IPS DF 4.7 (cell line): ENCODE results near the gene C1orf105.
"Not testable (repeated sequence)": the region's sequence is repeated elsewhere in the genome, so short reads cannot be mapped to it uniquely, and the experiment has no call there.

Experiments used
- DNase-seq: peaks from one replicate; pipeline ENCODE4 v3.0.0-alpha.2; 2013; ENCODE audit warnings: low spot score; ENCODE audit errors: extremely low read depth

Gene C1orf105, protein sequence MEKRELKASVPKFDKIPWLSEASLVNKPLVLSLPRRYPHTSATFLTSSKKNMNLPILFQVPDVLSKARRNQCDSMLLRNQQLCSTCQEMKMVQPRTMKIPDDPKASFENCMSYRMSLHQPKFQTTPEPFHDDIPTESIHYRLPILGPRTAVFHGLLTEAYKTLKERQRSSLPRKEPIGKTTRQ

DNA sequence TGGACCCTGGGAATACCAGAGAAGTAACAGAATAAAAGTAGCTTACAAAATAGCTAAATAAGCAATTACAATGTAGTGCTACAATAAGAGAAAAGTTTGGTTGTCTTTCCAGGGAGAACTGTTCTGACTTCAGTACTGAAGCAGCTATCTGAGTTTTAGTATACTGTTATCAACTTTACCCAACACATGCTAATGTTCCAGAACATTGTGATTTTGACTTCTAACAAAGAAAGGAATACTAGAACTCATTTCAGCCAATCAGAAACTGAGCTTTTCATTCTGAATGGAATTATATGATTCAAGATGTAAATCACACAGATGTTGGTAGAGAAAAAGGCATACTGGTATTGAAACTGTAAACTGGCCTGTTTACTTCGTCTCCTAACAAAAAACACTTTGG, at the start of gene C1orf105:
Gene C1orf105 (plus strand): TSS at position 301 of the 400 bp plus-strand sequence. CDS start 201 bp downstream, outside the sequence.
- no peak for DNase-seq

- not testable (repeated sequence) for DNase-seq
These were observed 48.8 kb upstream of the C1orf105 start for GRCh38 chr1:172371646-172372045.

GRCh38 chr1:172373864-172374263, 46.6 kb upstream of the C1orf105 start:
- DNase-seq = no peak

- DNase-seq = no peak
These were observed 45.3 kb upstream of the C1orf105 start for GRCh38 chr1:172375211-172375631.

DNA sequence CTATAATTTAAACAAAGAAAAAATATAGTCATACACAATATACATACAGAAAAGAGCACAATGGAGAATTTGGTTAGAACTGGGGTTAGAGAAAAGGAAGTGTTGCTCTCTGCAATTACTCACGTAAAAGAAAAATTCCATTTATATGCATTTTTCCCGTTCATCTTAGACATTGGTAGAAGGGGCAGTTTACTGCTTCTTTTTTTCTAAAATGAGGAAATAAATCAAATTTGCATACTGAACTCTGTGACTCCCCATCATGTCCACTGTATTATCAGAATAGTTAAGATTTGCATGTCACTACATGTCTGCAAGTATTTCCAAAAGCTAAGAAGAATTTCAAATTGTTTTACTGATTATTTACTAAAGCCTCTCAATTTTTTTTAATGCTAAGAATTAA, 44.1 kb upstream of the C1orf105 start:
- no peak for DNase-seq

GRCh38 chr1:172377565-172377964, 42.9 kb upstream of the C1orf105 start:
- DNase-seq = no peak

- DNase-seq = no peak
These were observed 42.2 kb upstream of the C1orf105 start for GRCh38 chr1:172378109-172378760.

GRCh38 chr1:172380441-172381244, 39.8 kb upstream of the C1orf105 start:
- no peak for DNase-seq

GRCh38 chr1:172381946-172382345, 38.5 kb upstream of the C1orf105 start:
- DNase-seq = no peak

GRCh38 chr1:172382406-172382805, 38.1 kb upstream of the C1orf105 start:
- no peak for DNase-seq

DNA sequence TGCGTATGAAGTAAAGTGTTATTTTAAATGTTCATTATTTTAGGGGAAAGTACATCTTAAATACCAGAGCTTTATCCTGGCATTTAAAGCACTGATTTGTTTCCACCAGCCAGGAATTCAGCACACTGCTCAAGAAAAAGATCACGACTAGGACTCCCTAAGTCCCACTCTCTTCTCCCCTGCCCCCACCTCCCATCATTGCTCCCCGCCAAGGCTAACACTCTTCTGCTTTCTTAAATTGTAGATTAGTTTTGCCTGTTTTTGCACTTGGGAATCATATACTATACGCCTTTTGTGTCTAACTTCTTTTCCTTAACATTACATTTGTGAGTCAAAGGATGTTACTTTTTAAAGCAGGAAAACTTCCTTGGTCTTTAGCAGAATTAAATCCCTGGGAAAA, 37.5 kb upstream of the C1orf105 start:
- no peak for DNase-seq

GRCh38 chr1:172383536-172383935, 36.9 kb upstream of the C1orf105 start:
- DNase-seq = no peak

GRCh38 chr1:172384656-172385055, 35.8 kb upstream of the C1orf105 start:
- DNase-seq = no peak

GRCh38 chr1:172386046-172386445, 34.4 kb upstream of the C1orf105 start:
- no peak for DNase-seq

GRCh38 chr1:172388490-172388889, 32.0 kb upstream of the C1orf105 start:
- no peak for DNase-seq

DNA sequence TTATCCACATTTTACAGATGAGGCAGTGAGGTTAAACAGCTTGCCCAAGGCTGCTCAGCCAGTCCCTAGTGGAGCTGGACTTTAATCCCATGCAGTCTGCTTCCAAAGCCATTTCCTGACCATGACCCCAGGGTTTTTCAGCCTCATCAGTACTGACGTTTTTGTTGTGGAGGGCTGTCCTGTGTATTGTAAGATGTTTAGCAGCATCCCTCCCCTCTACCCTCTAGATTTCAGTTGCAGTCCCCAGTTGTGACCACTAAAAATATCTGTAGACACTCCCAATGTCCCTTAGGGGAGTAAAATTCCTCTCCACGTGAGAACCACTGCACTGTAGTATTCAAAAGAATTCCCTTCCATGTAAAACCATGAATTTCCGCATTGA, 30.2 kb upstream of the C1orf105 start:
- DNase-seq = no peak

DNA sequence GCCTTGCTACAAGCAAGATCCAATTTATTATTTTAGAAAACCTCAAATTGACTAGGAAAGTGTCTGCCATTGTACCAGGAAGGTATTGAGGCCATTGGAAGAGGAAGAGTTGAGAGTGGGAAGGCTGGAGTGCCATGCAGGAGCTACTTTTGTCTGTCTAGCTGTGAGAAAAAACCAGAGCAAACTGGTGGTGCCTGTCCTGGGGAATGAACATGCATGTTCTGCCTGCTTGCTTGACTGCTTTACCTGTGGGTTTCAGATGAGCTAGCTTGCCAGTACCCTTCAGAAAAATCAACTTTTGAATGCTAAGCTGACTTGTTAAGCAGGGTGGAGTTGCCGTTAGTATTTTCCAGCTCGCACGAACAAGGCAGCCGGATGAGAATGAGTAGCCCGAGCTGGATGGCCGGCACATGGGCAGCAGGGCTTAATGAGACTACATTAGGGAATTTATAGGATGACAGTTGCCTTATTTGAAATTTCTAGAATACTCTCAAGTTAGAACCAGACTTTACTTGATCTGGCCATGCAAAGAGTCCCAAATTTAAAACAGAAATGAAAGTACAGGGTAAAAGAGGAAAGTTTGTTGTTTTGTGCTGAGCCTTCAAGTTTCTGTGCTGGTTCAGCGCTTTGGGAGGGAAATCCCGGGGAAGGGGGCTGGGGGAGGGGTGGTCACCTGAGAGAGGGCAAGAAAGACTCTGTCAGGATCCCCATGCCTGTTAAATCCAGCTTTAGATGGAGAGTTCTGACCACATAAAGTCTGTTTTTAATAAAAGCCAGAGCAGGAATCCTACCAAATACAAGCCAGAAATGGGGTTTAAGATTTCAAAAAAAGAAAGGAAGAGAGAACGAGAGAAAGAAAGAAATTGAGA, 29.6 kb upstream of the C1orf105 start:
- no peak for DNase-seq

DNA sequence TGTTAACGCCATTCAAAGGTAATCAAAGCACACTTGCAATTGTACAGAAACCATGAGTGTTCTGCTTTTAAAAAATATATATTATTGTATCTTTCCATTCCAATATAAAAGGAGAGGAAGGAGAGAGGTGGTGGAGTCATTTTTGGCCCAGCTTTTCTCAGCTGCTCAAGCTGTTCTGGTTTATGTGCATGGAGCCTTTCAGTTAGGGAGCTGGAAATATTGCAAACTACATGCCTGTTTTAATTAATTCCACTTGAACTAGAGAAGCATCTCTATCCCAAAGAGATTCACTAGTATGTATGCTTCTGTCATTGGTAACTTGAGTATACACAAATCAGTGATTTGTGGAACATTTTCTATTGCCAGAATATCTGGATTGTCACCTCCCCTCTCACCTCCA, 28.5 kb upstream of the C1orf105 start:
- no peak for DNase-seq

- no peak for DNase-seq
These were observed 27.1 kb upstream of the C1orf105 start for GRCh38 chr1:172393354-172393753.

GRCh38 chr1:172394141-172394751, 26.2 kb upstream of the C1orf105 start:
- no peak for DNase-seq

DNA sequence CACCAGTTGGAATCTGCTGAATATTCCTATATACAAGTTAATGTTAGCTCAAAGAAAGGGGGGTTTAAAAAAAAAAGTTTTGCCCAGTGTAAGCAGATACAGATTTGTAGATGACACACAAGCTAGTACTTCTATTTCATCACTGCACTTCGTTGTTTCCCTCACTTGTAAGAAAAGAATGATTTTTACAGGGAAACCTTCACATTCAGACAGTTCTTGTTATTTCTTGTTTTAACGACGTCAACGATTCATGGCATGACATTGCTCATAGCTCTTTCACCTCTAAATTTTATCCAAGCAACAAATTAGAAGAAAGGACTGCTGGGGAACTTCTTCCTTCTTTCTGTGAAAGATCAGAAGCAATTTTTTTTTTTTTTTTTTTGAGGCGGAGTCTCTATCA, 25.7 kb upstream of the C1orf105 start:
- DNase-seq = no peak
